DOHH2 (cell line): Measurements from ENCODE around the gene AFDN.

Experiments
- H3F3A ChIP-seq: fragments of 200-600 bp; sonication (generic), shearing (Covaris generic); 2 replicates; pipeline ENCODE4 v1.6.0; 2016; ENCODE audit warnings: antibody characterized with exemption, mild to moderate bottlenecking; ENCODE audit not compliant: control insufficient read depth, insufficient read depth
- H3K27ac ChIP-seq: fragments of 200-600 bp; sonication (generic); 2 replicates; pipeline ENCODE4 v1.5.1; 2014; ENCODE audit warnings: low read depth, mild to moderate bottlenecking, low read length, moderate library complexity
- H3K27me3 ChIP-seq: fragments of 200-600 bp; sonication (generic); 2 replicates; pipeline ENCODE4 v1.6.1; 2014; ENCODE audit warnings: mild to moderate bottlenecking, low read length, mixed read lengths; ENCODE audit not compliant: control insufficient read depth
- H3K36me3 ChIP-seq: fragments of 200-600 bp; sonication (generic); 2 replicates; pipeline ENCODE4 v1.6.1; 2014; ENCODE audit warnings: mild to moderate bottlenecking, low read length, moderate library complexity, mixed read lengths; ENCODE audit not compliant: control insufficient read depth
- H3K4me1 ChIP-seq: fragments of 200-600 bp; sonication (generic); 2 replicates; pipeline ENCODE4 v1.6.1; 2014; ENCODE audit warnings: mild to moderate bottlenecking, low read length, mixed read lengths; ENCODE audit not compliant: control insufficient read depth
- H3K4me2 ChIP-seq: fragments of 200-600 bp; sonication (generic); 2 replicates; pipeline ENCODE4 v1.6.0; 2014; ENCODE audit warnings: mild to moderate bottlenecking, low read length, moderate library complexity
- H3K4me3 ChIP-seq: fragments of 200-600 bp; sonication (generic); 2 replicates; pipeline ENCODE4 v1.5.1; 2014; ENCODE audit warnings: mild to moderate bottlenecking, low read length, mixed read lengths
- H3K79me2 ChIP-seq: fragments of 200-600 bp; sonication (generic); 2 replicates; pipeline ENCODE4 v1.6.1; 2014; ENCODE audit warnings: mild to moderate bottlenecking, low read length, mixed read lengths; ENCODE audit not compliant: control insufficient read depth
- H3K9me2 ChIP-seq: fragments of 200-600 bp; sonication (generic); replicated peaks from 2 replicates; pipeline ENCODE4 v1.6.1; 2014; ENCODE audit warnings: mild to moderate bottlenecking, low read length, mixed read lengths; ENCODE audit not compliant: control insufficient read depth
- H3K9me3 ChIP-seq: fragments of 200-600 bp; sonication (generic); 2 replicates; pipeline ENCODE4 v1.6.1; 2014; ENCODE audit warnings: antibody characterized with exemption, low read length, mixed read lengths; ENCODE audit not compliant: control insufficient read depth, insufficient read depth
- H4K20me1 ChIP-seq: fragments of 200-600 bp; sonication (generic); 2 replicates; pipeline ENCODE4 v1.6.0; 2014; ENCODE audit warnings: low read depth, mild to moderate bottlenecking, antibody characterized with exemption, low read length, moderate library complexity; ENCODE audit not compliant: control insufficient read depth, insufficient read depth
- EZH2phosphoT487 ChIP-seq: fragments of 200-600 bp; sonication (generic); IDR thresholded peaks from 2 replicates; pipeline ENCODE4 v1.6.1; 2017; ENCODE audit warnings: borderline replicate concordance, mild to moderate bottlenecking, antibody characterized with exemption, low read length, moderate library complexity, mixed read lengths
- TF ChIP-seq, protein P1 (sequence below): fragments of 200-600 bp; sonication (generic); IDR thresholded peaks from one replicate; pipeline ENCODE4 v1.5.1; 2014; ENCODE audit warnings: antibody characterized with exemption, mild to moderate bottlenecking, low read depth, low read length; ENCODE audit not compliant: poor library complexity, severe bottlenecking

AFDN gene

GRCh38 chr6:168009331-168009730 lies 182.6 kb downstream of the AFDN start:
- Histone ChIP-seq H3K27ac (no peak overlapping the region), H3K36me3 (no peaks in the 10 kb centered on the region), H3K27me3 (no peaks in the 10 kb centered on the region), H3K79me2 (no peaks in the 10 kb centered on the region), H3K9me2 (no peaks in the 10 kb centered on the region), H4K20me1 (no peaks in the 10 kb centered on the region), H3K9me3 (peaks cover 16% of the 10 kb centered on the region; the same call in 1 of the 2 replicates), H3K4me2 (no peak overlapping the region), H3K4me1 (no peaks in the 10 kb centered on the region), H3K4me3 (no peak overlapping the region), H3F3A (no peaks in the 10 kb centered on the region)
- TF ChIP-seq EZH2phosphoT487, result no peak
- TF ChIP-seq, protein P1, sequence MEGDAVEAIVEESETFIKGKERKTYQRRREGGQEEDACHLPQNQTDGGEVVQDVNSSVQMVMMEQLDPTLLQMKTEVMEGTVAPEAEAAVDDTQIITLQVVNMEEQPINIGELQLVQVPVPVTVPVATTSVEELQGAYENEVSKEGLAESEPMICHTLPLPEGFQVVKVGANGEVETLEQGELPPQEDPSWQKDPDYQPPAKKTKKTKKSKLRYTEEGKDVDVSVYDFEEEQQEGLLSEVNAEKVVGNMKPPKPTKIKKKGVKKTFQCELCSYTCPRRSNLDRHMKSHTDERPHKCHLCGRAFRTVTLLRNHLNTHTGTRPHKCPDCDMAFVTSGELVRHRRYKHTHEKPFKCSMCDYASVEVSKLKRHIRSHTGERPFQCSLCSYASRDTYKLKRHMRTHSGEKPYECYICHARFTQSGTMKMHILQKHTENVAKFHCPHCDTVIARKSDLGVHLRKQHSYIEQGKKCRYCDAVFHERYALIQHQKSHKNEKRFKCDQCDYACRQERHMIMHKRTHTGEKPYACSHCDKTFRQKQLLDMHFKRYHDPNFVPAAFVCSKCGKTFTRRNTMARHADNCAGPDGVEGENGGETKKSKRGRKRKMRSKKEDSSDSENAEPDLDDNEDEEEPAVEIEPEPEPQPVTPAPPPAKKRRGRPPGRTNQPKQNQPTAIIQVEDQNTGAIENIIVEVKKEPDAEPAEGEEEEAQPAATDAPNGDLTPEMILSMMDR, result no peak

GRCh38 chr6:168011291-168011690 lies 184.6 kb downstream of the AFDN start:
- Histone ChIP-seq H3K9me3 (peaks cover 16% of the 10 kb centered on the region; the same call in 1 of the 2 replicates), H3K4me2 (no peak overlapping the region), H3K4me1 (no peaks in the 10 kb centered on the region), H3K9me2 (no peaks in the 10 kb centered on the region), H3K36me3 (no peaks in the 10 kb centered on the region), H4K20me1 (no peaks in the 10 kb centered on the region), H3F3A (no peaks in the 10 kb centered on the region), H3K4me3 (no peak overlapping the region), H3K79me2 (no peaks in the 10 kb centered on the region), H3K27ac (no peak overlapping the region), H3K27me3 (no peaks in the 10 kb centered on the region)
- no peak for TF ChIP-seq EZH2phosphoT487
- TF ChIP-seq, protein P1, result no peak

DNA sequence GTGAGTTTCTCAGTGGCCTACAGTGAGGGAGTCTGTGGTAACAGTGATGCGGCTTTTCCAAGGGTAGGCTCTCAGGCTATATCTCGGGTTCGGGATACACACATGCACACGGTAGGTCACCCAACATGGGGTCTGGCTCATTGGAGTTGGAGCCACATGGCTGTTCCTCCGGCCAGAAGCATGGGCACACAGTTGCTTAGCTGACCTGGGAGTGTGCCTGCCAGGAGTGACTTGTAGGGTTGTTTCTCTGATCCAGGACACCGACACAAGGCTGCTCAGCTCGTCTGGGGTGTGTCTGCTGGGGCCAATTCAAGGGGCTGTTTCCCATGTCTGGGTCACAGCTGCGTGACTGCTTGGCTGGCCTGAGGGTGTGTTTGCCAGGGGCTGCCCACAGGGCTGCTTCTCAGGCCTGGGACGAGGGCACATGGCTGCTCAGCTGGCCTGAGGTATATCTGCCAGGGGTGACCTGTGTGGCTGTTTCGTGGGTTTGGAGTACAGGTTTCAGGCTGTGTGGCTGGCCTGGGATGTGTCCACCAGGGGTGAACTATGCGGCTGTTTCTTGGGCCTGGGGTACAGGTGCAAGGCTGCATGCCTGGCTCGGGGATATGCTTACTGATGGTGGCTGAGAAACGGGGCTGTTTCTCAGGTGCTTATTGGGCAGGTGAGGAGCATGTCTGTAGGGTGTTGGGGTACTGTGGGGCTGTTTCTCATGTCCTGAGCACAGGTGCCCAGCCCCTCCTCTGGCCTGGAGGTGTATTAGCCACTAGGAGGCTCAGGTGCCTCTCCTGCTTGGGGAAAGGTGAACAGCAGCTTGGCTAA lies 185.9 kb downstream of the AFDN start:
- TF ChIP-seq, protein P1, result no peak
- TF ChIP-seq EZH2phosphoT487, result no peak
- Histone ChIP-seq H3K4me2 (no peak overlapping the region), H3K27ac (no peak overlapping the region), H3K9me3 (peaks cover 16% of the 10 kb centered on the region; the same call in 1 of the 2 replicates), H3K9me2 (no peaks in the 10 kb centered on the region), H4K20me1 (no peaks in the 10 kb centered on the region), H3K27me3 (no peaks in the 10 kb centered on the region), H3K4me1 (no peaks in the 10 kb centered on the region), H3K4me3 (no peak overlapping the region), H3F3A (no peaks in the 10 kb centered on the region), H3K79me2 (no peaks in the 10 kb centered on the region), H3K36me3 (no peaks in the 10 kb centered on the region)
